ENCODE measurements around the gene TFIP11.
A peak's percentile ranks its signal among the peaks of the same experiment; 100 is the strongest.

GRCh38 chr22:26512149-26512793 lies at the start of gene TFIP11:
- TF ChIP-seq EP300 (IDR thresholded peaks at IDR 0.05; ENCODE audit: borderline replicate concordance in 1 of 2, low read depth in 2 of 2, low read length in 2 of 2) (no peak), POLR2A (IDR thresholded peaks at IDR 0.05; ENCODE audit: control extremely low read depth in 1 of 2, low read depth in 2 of 2, low read length in 2 of 2) (peak; percentile 51 to 81), EZH2 (IDR thresholded peaks at IDR 0.05; ENCODE audit: low read depth, low read length, severe bottlenecking) (no peak), CTCF (IDR thresholded peaks at IDR 0.05; ENCODE audit: control extremely low read depth in 1 of 3, insufficient read depth in 1 of 3, low read depth in 1 of 3, low read length in 3 of 3) (peak; percentile 33 to 52 (median 49)), TCF12 (IDR thresholded peaks at IDR 0.05; ENCODE audit: low read depth, low read length) (no peak), NRF1 (IDR thresholded peaks at IDR 0.05; ENCODE audit: low read depth, low read length) (no peak), POLR2AphosphoS5 (IDR thresholded peaks at IDR 0.05; ENCODE audit: low read depth, low read length) (peak; percentile 74), HDAC2 (IDR thresholded peaks at IDR 0.05; ENCODE audit: borderline replicate concordance in 1 of 2, low read depth in 2 of 2, low read length in 2 of 2) (0 out of 4 replicates have a peak, but pooled peaks of 1 of the 2 experiments have one; percentile 92), ATF3 (IDR thresholded peaks at IDR 0.05; ENCODE audit: insufficient read depth, low read depth, low read length) (peak; percentile 81)
